Astrocyte (in vitro differentiated cells and primary cell): ENCODE results near the gene KRTAP10-6.

ENCODE experiments used
- CTCF ChIP-seq: IDR thresholded peaks from 2 replicates; pipeline ENCODE4 v1.5.1; 2011; ENCODE audit warnings: low read depth, mild to moderate bottlenecking, inconsistent platforms, low read length, moderate library complexity; ENCODE audit not compliant: insufficient read depth
- EZH2 ChIP-seq: IDR thresholded peaks from 2 replicates; pipeline ENCODE4 v1.6.1; 2012; ENCODE audit warnings: mild to moderate bottlenecking, low read length, inconsistent platforms; ENCODE audit not compliant: insufficient read depth

DNA sequence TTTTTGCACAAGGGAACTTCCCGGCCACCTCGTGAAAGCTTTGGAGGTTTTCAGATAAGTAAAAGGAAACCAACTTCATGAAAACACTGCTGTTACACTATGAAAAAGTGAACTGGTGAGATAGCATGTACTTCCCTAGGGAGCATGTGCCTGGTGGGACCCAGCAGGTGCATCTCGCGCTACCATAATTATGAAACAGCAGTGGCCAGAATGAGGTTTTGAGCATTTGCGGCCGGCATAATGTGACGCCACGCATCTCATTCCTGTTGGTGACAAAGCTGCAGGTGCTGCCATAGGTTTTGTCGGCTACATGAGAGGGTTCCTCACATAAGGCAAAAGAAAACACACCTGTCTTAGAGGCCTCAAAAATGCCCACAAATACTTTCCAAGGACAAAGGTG is 35.4 kb downstream of the KRTAP10-6 start:
- TF ChIP-seq CTCF (no peak), EZH2 (no peak)
